GM18519 (cell line): Measurements from ENCODE around the gene SLC1A2.
A peak's percentile ranks its signal among the peaks of the same experiment; 100 is the strongest.

Experiments used
- ATAC-seq: cut with Tn5 transposase; IDR thresholded peaks from one replicate; pipeline ENCODE4 v1.9.1; 2021; ENCODE audit warnings: mild to moderate bottlenecking, moderate library complexity; ENCODE audit not compliant: unreplicated experiment, low FRiP score

The SLC1A2 gene

GRCh38 chr11:35354644-35355043, 64.7 kb downstream of the SLC1A2 start:
- no peak for ATAC-seq

GRCh38 chr11:35352077-35352888, 67.1 kb downstream of the SLC1A2 start:
- no peak for ATAC-seq

GRCh38 chr11:35349897-35350296, 69.5 kb downstream of the SLC1A2 start:
- no peak for ATAC-seq

- ATAC-seq = no peak
These were observed 70.3 kb downstream of the SLC1A2 start for GRCh38 chr11:35348898-35349687.

- ATAC-seq = no peak
These were observed 71.4 kb downstream of the SLC1A2 start for GRCh38 chr11:35347921-35348331.

- no peak for ATAC-seq
These were observed 72.0 kb downstream of the SLC1A2 start for GRCh38 chr11:35347173-35347878.

- ATAC-seq = no peak
These were observed 72.7 kb downstream of the SLC1A2 start for GRCh38 chr11:35346472-35347156.

GRCh38 chr11:35344681-35345574, 74.4 kb downstream of the SLC1A2 start:
- no peak for ATAC-seq

GRCh38 chr11:35343033-35343598, 76.2 kb downstream of the SLC1A2 start:
- ATAC-seq = peak; percentile 76

- no peak for ATAC-seq
These were observed 78.6 kb downstream of the SLC1A2 start for GRCh38 chr11:35340715-35341114.

- no peak for ATAC-seq
These were observed 79.3 kb downstream of the SLC1A2 start for GRCh38 chr11:35340071-35340470.

GRCh38 chr11:35338921-35339320, 80.4 kb downstream of the SLC1A2 start:
- no peak for ATAC-seq

- ATAC-seq = no peak
These were observed 81.4 kb downstream of the SLC1A2 start for GRCh38 chr11:35337914-35338305.

- no peak for ATAC-seq
These were observed 82.0 kb downstream of the SLC1A2 start for GRCh38 chr11:35337136-35337913.

GRCh38 chr11:35336726-35337125, 82.6 kb downstream of the SLC1A2 start:
- no peak for ATAC-seq

GRCh38 chr11:35335226-35335625, 84.1 kb downstream of the SLC1A2 start:
- ATAC-seq = no peak

GRCh38 chr11:35334385-35335090, 84.8 kb downstream of the SLC1A2 start:
- peak; percentile 41 for ATAC-seq

- no peak for ATAC-seq
These were observed 86.8 kb downstream of the SLC1A2 start for GRCh38 chr11:35332524-35332923.
